ENCODE data around the gene MTOR.
"Not testable (repeated sequence)": the region's sequence is repeated elsewhere in the genome, so short reads cannot be mapped to it uniquely, and the experiment has no call there.

The MTOR gene

GRCh38 chr1:11068600-11069473, 193.5 kb downstream of the MTOR start:
- ChIA-PET CTCF (no interaction called here), POLR2A (ENCODE audit: low non-redundant PET) (no interaction called here)
- TF ChIP-seq CTCF (conservative IDR thresholded peaks at IDR 0.05; ENCODE audit: low read depth): no peak
- no peak for DNase-seq (ENCODE audit: low spot score)
- H3K27ac ChIP-seq: no peak overlapping the region

GRCh38 chr1:11067716-11068599, 194.4 kb downstream of the MTOR start:
- no peak overlapping the region for H3K27ac ChIP-seq
- no peak for TF ChIP-seq CTCF (conservative IDR thresholded peaks at IDR 0.05; ENCODE audit: low read depth)
- POLR2A ChIA-PET (ENCODE audit: low non-redundant PET): no interaction called here
- no peak for DNase-seq (ENCODE audit: low spot score)
- CTCF ChIA-PET: interaction anchor here (0.7 kb wide), 1 partner anchor 11 kb away, joined by 3 read pairs; no protein-coding TSS in a partner anchor

GRCh38 chr1:11065796-11066195, 196.6 kb downstream of the MTOR start:
- CTCF ChIA-PET: interaction anchor here (0.6 to 0.8 kb wide), 3 partner anchors 28 to 97 kb away, joined by 3 to 4 read pairs (median 3); no protein-coding TSS in a partner anchor
- DNase-seq (ENCODE audit: low spot score): no peak
- POLR2A ChIA-PET (ENCODE audit: low non-redundant PET): no interaction called here
- H3K27ac ChIP-seq: peak overlapping the region; percentile 6; the same call in 1 of the 2 replicates
- TF ChIP-seq CTCF (conservative IDR thresholded peaks at IDR 0.05; ENCODE audit: low read depth): no peak

GRCh38 chr1:11064942-11065341, 197.4 kb downstream of the MTOR start:
- no peak for DNase-seq (ENCODE audit: low spot score)
- ChIA-PET POLR2A (ENCODE audit: low non-redundant PET) (no interaction called here), CTCF (interaction anchor here (0.6 to 0.8 kb wide), 2 partner anchors 27 to 103 kb away, joined by 4 to 7 read pairs; no protein-coding TSS in a partner anchor)
- H3K27ac ChIP-seq: no peak overlapping the region
- TF ChIP-seq CTCF (conservative IDR thresholded peaks at IDR 0.05; ENCODE audit: low read depth): no peak

GRCh38 chr1:11063937-11064537, 198.3 kb downstream of the MTOR start:
- POLR2A ChIA-PET (ENCODE audit: low non-redundant PET); DNase-seq (ENCODE audit: low spot score): not testable (repeated sequence)
- H3K27ac ChIP-seq: peak overlapping the region; percentile 54
- 0 out of 2 replicates have a peak, but pooled peaks have one; percentile 7 for TF ChIP-seq CTCF (conservative IDR thresholded peaks at IDR 0.05; ENCODE audit: low read depth)
- CTCF ChIA-PET: interaction anchor here (0.7 to 1.6 kb wide), 3 partner anchors 12 to 417 kb away, joined by 4 to 10 read pairs (median 4); no protein-coding TSS in a partner anchor

GRCh38 chr1:11062965-11063401, 199.4 kb downstream of the MTOR start:
- no peak for DNase-seq (ENCODE audit: low spot score)
- POLR2A ChIA-PET (ENCODE audit: low non-redundant PET): no interaction called here
- CTCF ChIA-PET: interaction anchor here (1.6 kb wide), 1 partner anchor 25 kb away, joined by 10 read pairs; no protein-coding TSS in a partner anchor
- peak overlapping the region; percentile 54 for H3K27ac ChIP-seq
- TF ChIP-seq CTCF (conservative IDR thresholded peaks at IDR 0.05; ENCODE audit: low read depth): no peak

All from RWPE1 (cell line).